DMS114 treated with DMSO at 0.1 percent for 48 hours (cell line): Measurements from ENCODE around the gene BTBD3.

Source experiments
- DNase-seq: peaks from one replicate; lab custom pipeline; 2025; ENCODE audit not compliant: unreplicated experiment; lab: John Stamatoyannopoulos, UW

Gene BTBD3

DNA sequence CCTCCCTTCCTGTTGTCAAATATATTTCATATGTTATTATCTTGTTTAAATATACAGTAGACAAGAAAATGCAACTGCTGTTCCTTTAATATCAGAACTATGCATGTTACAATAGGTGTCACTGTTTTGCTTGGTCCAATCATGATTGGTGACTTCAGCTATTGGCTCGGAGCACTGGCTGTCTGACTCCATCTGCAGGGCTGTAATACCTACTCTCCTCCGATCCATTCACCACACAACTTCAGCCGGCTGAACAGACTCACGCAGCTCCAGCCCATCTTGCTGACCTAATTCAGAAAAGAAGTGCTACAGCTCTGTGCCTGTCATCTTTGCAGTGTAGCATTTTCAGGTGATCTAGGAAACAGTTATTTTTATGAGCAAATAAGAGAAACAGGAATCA, at the start of gene BTBD3:
Gene BTBD3, plus strand, starts transcription at position 231 of the 400 bp plus-strand sequence. CDS start 383 bp downstream, outside the sequence.
- no peak for DNase-seq

DNA sequence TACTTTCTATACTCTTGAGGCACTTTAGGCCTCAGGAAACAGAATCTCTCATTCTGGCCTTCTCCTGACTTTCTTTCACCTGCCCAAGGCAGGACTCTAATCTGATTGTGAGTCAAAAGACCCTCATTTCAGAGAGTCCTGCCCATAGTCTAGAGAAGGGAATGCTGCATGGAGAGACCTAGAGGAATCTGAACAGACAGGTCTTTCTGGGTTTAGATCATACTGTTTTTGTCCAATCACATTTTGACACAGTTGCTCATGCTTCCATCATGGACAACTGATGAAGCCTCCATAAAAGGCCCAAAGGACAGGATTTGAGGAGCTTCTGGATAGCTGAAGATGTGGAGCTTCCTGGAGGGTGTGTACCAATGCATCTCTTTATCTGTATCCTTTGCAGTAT, 48.1 kb upstream of the BTBD3 start:
- DNase-seq = no peak

DNA sequence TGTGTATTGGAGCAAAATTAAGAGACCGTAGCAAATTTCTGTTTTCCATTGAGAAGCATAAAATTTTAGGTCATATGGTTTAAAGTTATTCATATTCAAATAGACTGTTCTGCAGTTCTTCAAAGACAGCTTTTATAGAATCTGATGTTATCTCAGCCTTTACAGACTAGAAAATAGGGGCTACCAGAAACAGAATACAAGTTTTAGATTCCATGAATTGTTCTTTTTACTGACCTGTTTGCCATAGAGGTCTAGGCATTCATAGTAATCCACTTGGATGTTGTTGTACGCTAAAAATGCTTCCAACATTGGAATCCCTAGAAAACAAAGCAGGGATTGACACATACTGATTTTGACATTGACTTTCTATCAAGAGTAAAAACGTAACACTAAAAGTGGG, 47.3 kb upstream of the BTBD3 start:
- no peak for DNase-seq

DNA sequence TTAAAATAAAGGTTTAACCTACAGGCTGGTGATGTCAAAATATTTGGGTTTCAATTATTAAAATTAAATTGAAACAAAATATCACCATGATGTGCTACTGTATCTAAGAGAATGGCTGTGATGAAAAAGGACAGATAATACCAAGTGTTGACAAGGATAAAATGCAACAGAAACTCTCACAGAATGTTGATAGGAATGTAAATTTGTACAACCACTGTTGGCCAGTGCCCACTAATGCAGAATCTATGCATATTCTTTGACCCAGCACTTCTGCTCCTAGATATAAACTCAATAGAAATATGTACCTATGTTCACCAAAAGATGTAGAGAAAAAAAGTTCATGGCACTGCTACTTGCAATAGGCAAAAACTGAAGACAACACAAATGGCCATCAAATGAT, 41.1 kb upstream of the BTBD3 start:
- no peak for DNase-seq

DNA sequence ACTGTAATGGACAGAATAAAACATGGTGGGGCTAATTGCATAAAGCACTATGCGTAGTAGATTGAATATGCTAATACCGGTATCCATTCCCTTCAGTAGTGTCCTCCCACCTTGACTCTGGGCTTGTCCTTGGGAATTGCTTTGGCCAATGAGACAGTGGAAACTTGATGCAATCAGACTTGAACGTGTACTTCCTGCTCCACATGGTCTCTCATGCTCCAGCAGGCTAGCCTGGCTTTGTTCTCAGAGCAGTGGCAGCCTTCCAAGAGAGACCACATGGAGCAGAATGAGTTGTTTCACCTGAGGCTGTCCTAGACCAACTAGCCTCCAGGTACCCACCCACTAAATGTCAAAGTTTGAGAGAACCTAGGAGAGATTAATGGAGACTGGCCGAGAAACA, 37.0 kb upstream of the BTBD3 start:
- no peak for DNase-seq

DNA sequence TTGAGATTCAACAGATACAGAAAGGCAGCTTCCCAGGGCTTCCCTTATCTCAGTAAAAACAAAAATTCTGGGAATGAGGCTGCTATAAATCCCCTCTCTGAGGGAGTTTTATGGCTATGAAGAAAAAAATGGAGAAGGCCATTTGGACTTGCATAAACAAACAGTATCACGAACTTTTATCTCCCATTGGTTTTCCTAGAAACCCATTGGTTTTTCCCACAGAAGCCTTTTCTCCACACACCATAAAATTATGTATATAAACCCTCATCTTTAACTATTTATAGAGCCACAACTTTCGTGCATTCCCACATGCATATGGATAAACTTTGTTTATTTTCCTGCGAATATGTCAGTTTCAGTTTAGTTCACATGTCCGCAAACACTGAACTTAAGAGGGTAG, 36.2 kb upstream of the BTBD3 start:
- no peak for DNase-seq

DNA sequence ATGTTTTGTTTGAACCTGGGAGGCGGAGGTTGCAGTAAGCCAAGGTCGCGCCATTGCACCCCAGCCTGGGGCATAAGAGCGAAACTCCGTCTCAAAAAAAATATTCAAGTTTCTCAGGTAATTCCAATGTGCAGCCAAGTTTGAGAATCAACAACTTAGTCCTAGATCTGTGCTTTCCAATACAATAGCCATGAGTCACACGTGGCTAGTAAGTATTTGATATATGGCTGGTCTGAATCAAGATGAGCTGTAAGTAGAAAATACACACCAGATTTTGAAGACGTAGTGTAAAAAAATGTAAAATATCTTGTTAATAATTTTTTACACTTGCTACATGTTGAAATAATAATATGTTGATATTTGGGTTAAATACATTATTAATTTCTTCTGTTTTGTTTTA, 35.0 kb upstream of the BTBD3 start:
- no peak for DNase-seq

DNA sequence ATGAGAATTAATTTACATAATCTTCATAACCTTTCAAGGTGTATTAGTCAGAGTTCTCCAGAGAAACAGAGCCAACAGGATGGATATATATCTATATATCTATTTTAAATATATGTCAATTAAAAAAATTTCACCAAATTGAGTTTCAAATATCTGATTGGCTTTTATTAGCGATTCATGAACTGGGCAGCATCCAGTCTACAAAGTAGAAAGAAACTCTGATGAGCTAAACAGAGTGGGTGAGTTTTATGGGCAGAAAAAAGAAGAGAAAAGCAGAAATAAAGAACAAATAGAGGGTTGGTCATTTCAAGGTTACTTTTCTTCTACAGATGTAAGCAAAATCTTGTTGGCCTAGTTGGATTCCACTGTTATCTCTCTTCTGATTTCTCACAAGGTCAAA, 29.0 kb upstream of the BTBD3 start:
- DNase-seq = no peak

DNA sequence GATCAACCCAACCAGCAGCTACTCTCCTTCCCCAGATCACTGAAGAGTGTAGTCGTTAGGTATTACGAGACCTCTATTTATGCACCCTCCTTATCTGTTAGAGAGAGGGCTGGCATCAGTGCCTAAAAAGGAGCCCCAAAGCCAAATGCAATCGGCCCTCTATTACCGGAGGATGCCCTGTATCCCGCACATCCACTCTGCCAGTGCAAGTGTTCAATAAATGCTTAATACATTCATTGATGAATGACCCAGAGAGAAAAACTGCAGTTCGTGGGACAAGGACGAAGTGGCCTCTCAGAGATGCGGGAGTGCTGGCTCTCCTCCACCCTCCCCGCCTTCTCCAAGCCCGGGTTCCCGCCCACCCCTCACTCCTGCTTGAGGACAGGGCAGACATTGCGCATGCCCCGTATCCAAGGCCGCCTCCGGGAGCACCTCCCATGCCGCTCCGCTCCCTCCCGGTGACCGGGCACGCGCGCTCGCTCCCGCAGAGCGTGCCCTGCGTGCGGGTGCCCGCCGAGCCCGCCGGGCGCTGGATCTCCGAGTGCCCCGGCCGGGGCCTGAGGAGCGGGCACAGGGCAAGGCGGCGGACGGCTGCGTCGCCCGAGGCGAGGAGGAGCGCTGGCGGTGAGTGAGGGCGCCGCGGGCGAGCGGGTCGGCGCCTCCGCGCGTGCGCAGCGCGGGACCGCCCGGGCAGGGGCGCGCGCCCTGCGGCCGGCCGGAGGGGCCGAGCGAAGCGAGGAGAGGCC, 27.2 kb upstream of the BTBD3 start:
- peak; percentile 60 for DNase-seq

DNA sequence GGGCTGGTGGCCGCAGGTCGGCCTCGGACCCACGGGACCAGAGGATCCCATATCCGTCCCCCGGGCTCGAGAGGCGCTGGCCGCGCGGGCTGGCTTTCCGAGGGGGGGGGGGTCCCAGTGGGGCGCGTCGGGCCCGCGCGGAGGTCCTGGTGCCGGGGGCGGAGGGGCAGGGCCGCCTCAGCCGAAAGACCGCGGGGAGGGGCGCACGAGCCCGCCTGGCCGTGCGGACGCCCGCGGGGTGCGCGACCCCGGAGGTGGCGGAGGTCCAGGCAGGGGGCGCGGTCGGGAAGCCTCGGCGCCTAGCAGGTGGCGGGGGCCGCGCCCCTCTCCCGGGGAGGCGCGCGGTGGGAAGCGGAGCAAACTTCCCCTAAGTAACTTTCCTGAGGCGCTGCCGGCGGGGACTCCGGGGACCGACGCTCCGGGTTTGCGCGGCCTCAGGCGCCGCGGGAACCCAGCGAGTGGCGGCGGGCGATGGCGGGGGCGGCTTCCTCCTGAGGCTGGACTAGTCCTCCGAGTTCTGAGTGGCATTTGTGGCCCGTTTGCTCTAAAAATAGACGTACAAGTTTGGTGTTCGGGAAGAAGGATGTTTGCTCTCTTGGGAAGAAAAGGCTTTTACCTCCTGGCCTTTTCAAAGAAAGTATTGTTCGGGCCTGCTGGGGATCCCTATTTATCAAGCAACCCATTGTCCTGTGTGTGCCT, 26.5 kb upstream of the BTBD3 start:
- DNase-seq = no peak

DNA sequence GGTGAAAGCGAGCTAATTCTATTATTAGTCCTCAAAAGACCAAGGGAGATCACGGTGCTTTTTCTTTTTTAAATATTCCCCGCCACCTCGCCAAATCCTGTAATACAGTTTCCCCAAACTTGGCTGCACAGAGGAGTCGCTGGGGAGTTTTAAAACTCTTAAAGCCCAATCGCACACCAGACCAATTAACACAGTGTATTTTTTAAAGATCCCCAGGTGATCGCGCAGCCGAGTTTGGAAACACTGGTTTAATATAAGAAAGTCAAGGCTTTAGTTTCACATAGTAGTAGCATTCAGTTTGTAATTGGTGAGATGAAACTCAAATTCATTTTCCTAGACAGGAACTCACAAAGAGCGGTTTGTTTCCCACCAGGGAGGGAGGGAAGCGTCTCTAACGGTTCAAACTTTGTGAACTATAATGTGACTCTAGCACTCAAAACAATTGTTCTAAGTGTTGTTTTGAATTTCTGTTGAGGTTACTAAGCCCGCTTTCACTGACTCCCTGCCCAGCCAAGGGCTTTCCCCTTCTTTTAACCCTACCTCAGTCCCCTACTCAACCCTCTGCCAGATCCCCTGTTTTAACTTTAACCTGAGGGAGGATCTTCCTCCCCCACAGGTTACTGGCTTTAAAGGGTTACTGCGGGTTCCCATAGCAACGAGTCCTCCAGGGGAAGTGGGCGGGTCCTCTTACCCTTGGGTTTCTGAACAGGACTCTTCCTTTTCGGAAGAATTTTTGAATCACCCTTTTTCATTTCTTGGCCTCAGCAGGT, 25.7 kb upstream of the BTBD3 start:
- DNase-seq = peak; percentile 41

DNA sequence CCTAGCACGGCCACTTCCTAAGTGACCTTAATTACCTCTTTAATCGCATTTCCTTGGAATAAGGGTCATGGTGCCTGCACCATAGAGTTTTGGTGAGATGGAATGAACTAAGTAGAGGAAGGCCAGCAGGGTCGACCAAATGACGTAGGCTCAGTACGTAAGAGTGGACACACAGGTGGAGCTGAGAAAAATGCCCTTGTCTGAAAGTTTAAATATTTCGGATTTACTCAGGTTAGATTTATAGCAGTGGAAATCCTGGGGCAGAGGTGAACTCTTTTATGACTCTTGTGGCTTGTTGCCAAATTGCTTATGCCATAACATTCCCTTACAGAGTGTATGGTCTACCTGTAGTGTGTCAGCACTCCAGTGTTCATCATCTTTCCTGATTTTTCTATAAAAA, 23.6 kb upstream of the BTBD3 start:
- DNase-seq = no peak

DNA sequence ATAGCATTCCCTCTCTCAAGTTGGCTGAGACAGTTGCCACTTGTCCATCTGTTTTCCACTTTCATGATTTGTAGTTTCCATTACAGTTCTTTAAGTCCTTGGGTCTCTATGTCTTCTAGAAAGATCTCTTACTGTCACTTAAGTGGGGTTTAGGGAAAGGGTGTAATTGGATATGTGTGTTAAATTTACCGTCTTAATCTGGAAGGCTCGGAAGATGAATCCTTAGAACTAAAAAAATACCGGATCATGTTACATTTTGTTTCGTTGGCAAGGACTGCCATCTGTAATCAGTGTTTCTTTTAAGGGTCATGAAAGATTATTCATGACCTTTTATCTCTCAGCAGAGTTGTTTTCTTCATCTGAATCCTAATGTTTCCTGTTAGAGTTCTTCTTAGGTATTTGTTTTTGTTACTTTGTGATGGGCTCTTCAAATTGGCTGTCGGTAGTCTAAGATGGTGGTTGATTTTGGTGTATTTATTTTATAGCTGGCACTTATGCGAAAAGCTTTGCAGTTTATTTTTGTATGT, 21.8 kb upstream of the BTBD3 start:
- no peak for DNase-seq

DNA sequence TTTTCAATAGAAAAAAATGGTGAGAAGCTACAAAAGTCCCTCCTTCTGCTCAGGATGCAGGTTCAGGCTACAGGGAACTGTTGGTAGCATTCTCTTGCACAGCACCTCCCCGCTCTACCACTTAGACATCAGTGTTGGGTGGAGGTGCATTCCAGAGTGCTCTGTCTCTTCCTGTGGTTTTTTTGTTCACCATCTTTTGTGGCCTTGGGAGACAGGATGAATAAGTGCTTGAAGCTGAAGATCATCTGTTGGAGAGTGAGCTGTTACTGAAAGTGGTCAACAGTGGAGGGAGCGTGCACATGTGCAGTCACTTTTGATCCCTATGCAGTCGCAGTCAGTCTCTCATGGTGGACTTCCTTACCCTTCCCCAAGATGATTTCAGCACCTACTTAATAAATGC, 16.6 kb upstream of the BTBD3 start:
- DNase-seq = no peak

DNA sequence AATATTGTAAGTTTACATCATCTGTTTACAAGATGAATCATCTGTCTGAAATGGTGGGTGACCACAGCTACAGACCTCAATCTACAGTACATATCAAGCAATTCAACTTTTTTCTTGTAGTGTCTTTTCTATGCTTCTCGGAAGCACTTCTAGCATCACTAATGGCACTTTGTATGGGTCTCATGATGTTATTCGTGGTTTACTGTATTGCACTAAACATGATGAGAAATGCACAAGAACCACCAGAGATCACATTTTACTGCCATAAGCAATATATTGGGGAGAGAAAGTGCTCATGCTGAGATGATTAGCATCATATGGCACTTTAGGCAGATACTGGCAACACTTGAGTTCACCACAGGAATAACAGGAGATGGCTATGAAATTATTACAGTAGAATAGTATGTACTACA, 15.4 kb upstream of the BTBD3 start:
- DNase-seq = no peak

DNA sequence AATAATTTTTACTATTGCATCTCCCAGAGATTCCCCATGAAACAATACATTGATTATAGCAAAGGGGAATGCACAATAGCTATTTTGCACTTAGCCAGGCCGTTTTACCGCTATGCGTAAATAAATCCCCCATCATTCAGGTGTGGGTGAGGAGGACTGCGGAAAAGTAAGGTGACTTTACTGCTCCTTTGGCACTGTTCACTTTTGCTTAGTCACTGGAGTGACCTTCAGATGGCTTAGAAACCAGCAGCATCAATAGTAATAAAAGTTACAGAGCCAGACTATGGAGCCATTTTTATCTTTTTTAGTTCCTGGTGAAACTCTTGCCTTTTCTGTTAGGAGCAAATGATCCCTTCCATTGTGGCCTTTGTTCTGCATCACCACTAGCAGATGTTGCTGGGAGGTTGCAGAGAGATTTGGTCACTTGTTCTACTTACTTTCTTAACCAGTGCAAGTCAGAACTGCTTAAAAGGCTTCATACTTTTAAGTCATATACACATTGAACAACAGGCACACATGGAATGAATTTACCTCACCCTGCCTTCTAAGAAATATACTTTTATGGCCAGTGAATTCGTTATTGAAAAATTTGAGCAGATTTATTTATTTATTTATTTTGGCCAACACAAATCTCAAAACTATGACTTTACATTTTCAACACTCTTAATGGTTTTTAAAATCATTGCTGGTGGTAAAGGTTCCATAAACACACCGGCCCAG, 12.1 kb upstream of the BTBD3 start:
- no peak for DNase-seq

DNA sequence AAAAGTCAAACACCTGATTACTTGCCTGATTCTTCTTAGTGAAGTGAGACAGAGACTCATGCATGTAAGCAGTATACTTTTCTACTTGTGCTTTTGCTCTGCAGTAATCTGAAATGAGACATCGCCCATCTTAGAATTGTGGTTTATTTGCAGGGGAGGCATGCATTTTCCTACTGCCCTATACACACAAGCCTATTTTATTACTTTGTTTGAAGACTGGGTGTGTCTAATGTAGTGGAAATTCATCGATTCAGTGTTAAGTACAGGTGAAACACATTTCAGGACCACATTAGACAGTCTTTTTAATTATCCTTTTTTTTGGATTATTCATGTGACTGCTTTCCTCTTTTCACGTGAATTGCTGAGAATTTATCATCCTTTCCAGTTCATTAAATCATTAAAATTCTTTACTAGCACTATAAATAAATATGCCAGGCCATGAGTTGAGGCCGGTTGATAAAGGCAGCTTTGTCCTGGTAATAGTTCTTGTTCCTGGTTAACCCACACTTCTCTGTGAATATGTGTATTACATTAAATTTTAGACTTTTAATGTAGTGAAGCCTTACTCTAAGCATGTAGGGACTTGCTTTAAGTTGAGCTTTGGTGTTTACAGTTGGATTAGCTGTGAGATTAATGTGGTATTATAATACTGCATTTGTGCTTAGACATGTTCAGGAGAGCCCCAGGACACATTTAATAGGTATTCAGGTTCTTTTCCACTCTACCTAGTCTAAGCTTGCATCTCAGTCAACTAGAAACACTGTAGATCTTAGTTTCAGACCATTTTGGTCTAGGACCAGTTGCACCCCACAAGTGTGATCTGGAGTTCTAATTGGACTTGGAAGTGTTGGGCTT, 10.8 kb upstream of the BTBD3 start:
- no peak for DNase-seq

DNA sequence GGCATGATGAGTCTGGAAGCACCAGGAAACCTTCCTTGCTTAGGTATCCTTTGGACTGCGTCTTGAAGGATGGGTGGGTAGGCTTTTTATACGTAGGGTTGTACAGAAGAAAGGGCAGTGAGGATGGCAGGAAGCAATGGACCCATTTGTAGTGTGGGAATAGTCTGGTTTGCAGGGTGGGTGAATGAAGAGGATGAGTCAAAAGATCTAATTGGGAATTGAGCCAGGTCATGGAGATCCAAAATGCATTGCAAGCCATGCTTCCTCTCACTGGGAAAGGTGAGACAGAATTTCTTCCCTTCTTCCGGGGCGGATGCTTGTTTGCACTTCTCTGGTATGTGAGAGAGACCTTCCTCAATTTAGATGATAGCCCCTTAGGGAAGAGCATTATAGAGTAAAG, 10.1 kb upstream of the BTBD3 start:
- no peak for DNase-seq

DNA sequence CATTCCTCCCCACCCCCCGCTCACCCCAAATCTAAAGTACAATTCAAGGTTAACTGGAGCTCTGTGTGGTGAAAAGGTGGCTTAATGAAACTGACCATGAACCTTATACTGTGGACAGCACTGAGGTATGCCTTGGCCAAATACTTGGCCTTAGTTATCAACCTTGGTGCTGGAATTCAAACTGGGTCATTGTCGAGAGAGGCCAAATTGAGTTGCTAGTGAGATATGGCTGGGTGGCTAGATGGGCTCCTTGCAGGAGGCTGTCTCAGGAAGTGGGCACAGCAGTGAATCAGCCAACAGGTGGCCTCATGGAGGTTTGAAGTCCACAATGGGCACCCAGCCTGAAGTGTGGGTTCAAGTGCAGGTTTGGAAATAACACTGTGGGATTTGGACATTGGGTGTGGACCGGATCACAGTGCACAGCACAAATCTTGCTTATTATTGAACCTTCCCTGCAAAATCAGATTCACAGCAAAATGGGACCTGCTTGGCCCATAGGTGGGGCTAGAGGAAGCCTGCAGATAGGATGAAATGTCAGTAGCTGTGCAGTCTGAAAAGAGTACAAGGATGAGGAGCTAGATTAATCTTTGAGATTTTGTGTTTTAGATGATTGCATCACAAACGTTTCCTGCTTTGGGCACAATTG, 5.6 kb upstream of the BTBD3 start:
- DNase-seq = no peak
